Inflammatory macrophage (primary cell): ENCODE results near the gene PGLYRP1.

Experiments
- DNase-seq, 2 donors: peaks; one replicate each; pipeline ENCODE4 v3.0.0-alpha.2; 2020 to 2022

Gene PGLYRP1

GRCh38 chr19:46000491-46001246 is 22.2 kb downstream of the PGLYRP1 start:
- DNase-seq, result no peak

- peak; percentile 27 to 47 for DNase-seq
These were observed 23.2 kb downstream of the PGLYRP1 start for GRCh38 chr19:45999653-46000121.

GRCh38 chr19:45998834-45999233 is 24.0 kb downstream of the PGLYRP1 start:
- DNase-seq, result no peak

GRCh38 chr19:45996933-45997332 is 25.9 kb downstream of the PGLYRP1 start:
- no peak for DNase-seq

GRCh38 chr19:45995715-45996385 is 27.0 kb downstream of the PGLYRP1 start:
- DNase-seq, result no peak

- peak; percentile 99 to 100 for DNase-seq
These were observed 27.7 kb downstream of the PGLYRP1 start, which contains the start of gene CCDC61 for GRCh38 chr19:45994998-45995714. CCDC61 (plus strand) TSS chr19:45995467; CDS start chr19:46003019, 7,552 bp downstream.

- no peak for DNase-seq
These were observed 28.3 kb downstream of the PGLYRP1 start for GRCh38 chr19:45994456-45994997.

GRCh38 chr19:45990113-45990728 is 32.6 kb downstream of the PGLYRP1 start:
- no peak for DNase-seq

GRCh38 chr19:45985321-45985720 is 37.5 kb downstream of the PGLYRP1 start:
- no peak for DNase-seq

- no peak for DNase-seq
These were observed 41.5 kb downstream of the PGLYRP1 start for GRCh38 chr19:45981350-45981749.

- DNase-seq, result no peak
These were observed 44.7 kb downstream of the PGLYRP1 start for GRCh38 chr19:45978156-45978555.

GRCh38 chr19:45976178-45976577 is 46.7 kb downstream of the PGLYRP1 start:
- DNase-seq, result no peak

GRCh38 chr19:45975306-45976070 is 47.4 kb downstream of the PGLYRP1 start:
- no peak for DNase-seq

- DNase-seq, result peak in 1 of 2 donors; percentile 24
These were observed 49.1 kb downstream of the PGLYRP1 start, which contains the start of gene NOVA2 for GRCh38 chr19:45973553-45974338. NOVA2 (minus strand) TSS chr19:45973865; CDS start chr19:45973351, 514 bp downstream.

- DNase-seq, result no peak
These were observed 49.8 kb downstream of the PGLYRP1 start for GRCh38 chr19:45972947-45973540.

- DNase-seq, result peak; percentile 35 to 57
These were observed 50.5 kb downstream of the PGLYRP1 start for GRCh38 chr19:45972081-45972946.

GRCh38 chr19:45971260-45971902 is 51.5 kb downstream of the PGLYRP1 start:
- no peak for DNase-seq

GRCh38 chr19:45969676-45970075 is 53.2 kb downstream of the PGLYRP1 start:
- no peak for DNase-seq
